ENCODE data around the gene EPHA8. TPM values are rescaled to one million over a fixed set of nuclear protein-coding genes. Genes with fewer than 3 reads are reported as not detected.

EPHA8 gene
- total and polyA plus RNA-seq, 2 of the 4 experiments (the other 2 are of a cell fraction): not detected

DNA sequence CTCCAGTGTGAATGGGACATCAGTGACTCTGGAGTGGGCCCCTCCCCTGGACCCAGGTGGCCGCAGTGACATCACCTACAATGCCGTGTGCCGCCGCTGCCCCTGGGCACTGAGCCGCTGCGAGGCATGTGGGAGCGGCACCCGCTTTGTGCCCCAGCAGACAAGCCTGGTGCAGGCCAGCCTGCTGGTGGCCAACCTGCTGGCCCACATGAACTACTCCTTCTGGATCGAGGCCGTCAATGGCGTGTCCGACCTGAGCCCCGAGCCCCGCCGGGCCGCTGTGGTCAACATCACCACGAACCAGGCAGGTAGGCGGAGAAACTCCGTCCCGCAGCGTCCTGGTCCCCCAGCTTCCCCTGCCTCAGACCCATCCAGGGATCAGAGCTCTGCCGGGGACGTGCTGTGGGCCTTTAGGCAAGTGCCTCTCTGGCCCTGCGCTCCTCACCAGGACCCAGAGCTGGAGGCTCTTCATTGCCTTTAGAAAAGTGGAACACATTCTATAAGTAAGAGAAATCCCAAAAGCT lies 25.7 kb downstream of the EPHA8 start:
- DNase-seq: no peak
- POLR2A ChIA-PET (ENCODE audit: unreplicated experiment): no interaction called here
- in situ Hi-C loops (cut with MboI; ENCODE audit: low sequenced_read_pairs): no loop called here
- Histone ChIP-seq H2BK5ac (ENCODE audit: low read depth, low read length, poor library complexity, severe bottlenecking) (no peak overlapping the region), H3K4ac (ENCODE audit: low read depth, low read length) (no peak overlapping the region), H2AK5ac (ENCODE audit: low read depth, low read length) (no peak overlapping the region), H3K14ac (replicated peaks; ENCODE audit: low read depth, low read length) (no peak overlapping the region), H3K9me3 (ENCODE audit: control insufficient read depth, insufficient read depth, low read length) (no peaks in the 10 kb centered on the region), H2BK15ac (ENCODE audit: low read depth, low read length) (no peak overlapping the region), H3K23ac (ENCODE audit: low read depth, low read length) (no peak overlapping the region), H4K20me1 (ENCODE audit: insufficient read depth, low read length) (no peaks in the 10 kb centered on the region), H4K5ac (ENCODE audit: low read depth, low read length) (no peak overlapping the region), H4K91ac (ENCODE audit: insufficient read depth, low read depth, low read length) (no peak overlapping the region), H2BK20ac (ENCODE audit: low read depth, low read length) (no peak overlapping the region), H2BK120ac (ENCODE audit: low read depth, low read length) (no peak overlapping the region), H4K8ac (ENCODE audit: low read depth in 2 of 2, low read length in 2 of 2) (no peak overlapping the region), H3K9ac (ENCODE audit: low read depth, low read length) (no peak overlapping the region), H3K36me3 (ENCODE audit: control insufficient read depth, insufficient read depth, low read length) (no peaks in the 10 kb centered on the region), H3K27ac (ENCODE audit: insufficient read depth, low read length) (no peak overlapping the region), H3K4me2 (ENCODE audit: low read depth, low read length) (no peak overlapping the region), H3K4me1 (ENCODE audit: control insufficient read depth, insufficient read depth, low read length) (no peaks in the 10 kb centered on the region), H3K56ac (ENCODE audit: extremely low read depth, insufficient read depth, low read length) (no peak overlapping the region), H3K9me1 (ENCODE audit: insufficient read depth, low read length) (no peaks in the 10 kb centered on the region), H3K4me3 (ENCODE audit: insufficient read depth, low read depth, low read length) (no peak overlapping the region), H2AK9ac (replicated peaks; ENCODE audit: low read depth, low read length, poor library complexity) (peak overlapping the region; percentile 5), H2AFZ (replicated peaks; ENCODE audit: low read length, poor library complexity) (no peak overlapping the region), H3K18ac (ENCODE audit: low read depth, low read length) (no peak overlapping the region), H3K79me1 (ENCODE audit: low read depth in 1 of 2, low read length in 2 of 2) (no peaks in the 10 kb centered on the region), H3K27me3 (ENCODE audit: control insufficient read depth, insufficient read depth, low read length) (peaks cover 70% of the 10 kb centered on the region)
- CTCF ChIA-PET: no interaction called here
- intact Hi-C loops (cut with micrococcal nuclease): no loop called here
- no TSS peak for BruUV-seq (replicated peaks)
- ATAC-seq (ENCODE audit: low read depth): no peak
- 81% methylated on average over 7 of the region's 24 CpGs; no CpG with 5 or more reads in 1 of the 2 experiments for WGBS, 2 experiments (ENCODE audit: extremely low coverage in 2 of 2, insufficient read length in 1 of 2)
- dilution Hi-C loops (cut with HindIII; ENCODE audit: low sequenced_read_pairs, unreplicated experiment): no loop called here
- TF ChIP-seq USF2 (IDR thresholded peaks at IDR 0.05; ENCODE audit: low read depth, low read length) (no peak), CHD1 (IDR thresholded peaks at IDR 0.05; ENCODE audit: low read depth, low read length) (no peak), BHLHE40 (IDR thresholded peaks at IDR 0.05; ENCODE audit: low read depth, low read length) (no peak), RFX5 (IDR thresholded peaks at IDR 0.05; ENCODE audit: low read depth, low read length) (no peak), RCOR1 (IDR thresholded peaks at IDR 0.05; ENCODE audit: insufficient replicate concordance, low read length) (no peak), MXI1 (IDR thresholded peaks at IDR 0.05; ENCODE audit: borderline replicate concordance, low read depth, low read length) (no peak), MAFK (IDR thresholded peaks at IDR 0.05; ENCODE audit: low read depth, low read length) (no peak), CEBPB (IDR thresholded peaks at IDR 0.05; ENCODE audit: low read depth, low read length) (no peak), RAD21 (IDR thresholded peaks at IDR 0.05; ENCODE audit: low read length) (no peak), NFE2L2 (IDR thresholded peaks at IDR 0.05; ENCODE audit: low read depth, low read length) (no peak), FOS (IDR thresholded peaks at IDR 0.05; ENCODE audit: low read depth, low read length) (no peak), MAZ (IDR thresholded peaks at IDR 0.05; ENCODE audit: borderline replicate concordance, low read depth, low read length) (no peak), SMC3 (IDR thresholded peaks at IDR 0.05; ENCODE audit: low read depth, low read length) (no peak)
- TF ChIP-seq, protein P1, sequence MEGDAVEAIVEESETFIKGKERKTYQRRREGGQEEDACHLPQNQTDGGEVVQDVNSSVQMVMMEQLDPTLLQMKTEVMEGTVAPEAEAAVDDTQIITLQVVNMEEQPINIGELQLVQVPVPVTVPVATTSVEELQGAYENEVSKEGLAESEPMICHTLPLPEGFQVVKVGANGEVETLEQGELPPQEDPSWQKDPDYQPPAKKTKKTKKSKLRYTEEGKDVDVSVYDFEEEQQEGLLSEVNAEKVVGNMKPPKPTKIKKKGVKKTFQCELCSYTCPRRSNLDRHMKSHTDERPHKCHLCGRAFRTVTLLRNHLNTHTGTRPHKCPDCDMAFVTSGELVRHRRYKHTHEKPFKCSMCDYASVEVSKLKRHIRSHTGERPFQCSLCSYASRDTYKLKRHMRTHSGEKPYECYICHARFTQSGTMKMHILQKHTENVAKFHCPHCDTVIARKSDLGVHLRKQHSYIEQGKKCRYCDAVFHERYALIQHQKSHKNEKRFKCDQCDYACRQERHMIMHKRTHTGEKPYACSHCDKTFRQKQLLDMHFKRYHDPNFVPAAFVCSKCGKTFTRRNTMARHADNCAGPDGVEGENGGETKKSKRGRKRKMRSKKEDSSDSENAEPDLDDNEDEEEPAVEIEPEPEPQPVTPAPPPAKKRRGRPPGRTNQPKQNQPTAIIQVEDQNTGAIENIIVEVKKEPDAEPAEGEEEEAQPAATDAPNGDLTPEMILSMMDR (conservative IDR thresholded peaks at IDR 0.05; ENCODE audit: low read depth, low read length): no peak
